ENCODE data around the gene WTIP.
"Not testable (repeated sequence)": the region's sequence is repeated elsewhere in the genome, so short reads cannot be mapped to it uniquely, and the experiment has no call there.

WTIP gene

DNA sequence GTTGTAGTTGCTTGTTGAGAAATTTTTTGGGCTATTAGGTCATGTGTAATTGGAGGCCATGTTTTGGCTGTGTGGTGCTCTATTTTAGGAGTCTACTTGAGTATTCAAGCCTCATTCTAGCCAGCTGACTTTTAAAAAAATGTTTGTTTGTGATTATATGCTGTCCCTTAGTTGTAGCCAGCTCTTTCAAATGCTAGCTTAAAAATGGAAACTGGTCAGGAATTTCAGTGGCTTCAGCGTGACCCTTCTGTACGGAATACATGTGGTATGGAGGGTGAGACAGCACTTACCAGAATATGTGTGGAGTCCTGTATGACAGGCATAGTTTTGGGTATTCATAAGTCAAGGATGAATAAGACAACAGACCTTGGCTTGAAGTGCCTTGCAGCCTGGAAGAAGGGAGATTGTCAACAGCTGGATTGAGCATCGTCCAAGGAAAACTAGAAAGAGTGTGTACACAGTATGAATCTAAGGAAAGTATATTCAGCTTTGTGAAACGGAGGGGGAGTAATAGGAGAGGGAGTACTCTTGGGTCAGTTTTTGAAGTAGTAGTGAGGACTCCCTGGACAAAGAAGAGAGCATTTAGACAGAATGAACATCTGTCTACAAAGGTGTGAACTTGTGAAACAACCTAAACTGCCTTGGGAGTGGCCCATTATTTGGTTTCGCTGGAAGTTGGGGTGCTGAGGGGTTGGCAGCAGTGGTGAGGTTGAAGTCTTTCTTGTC lies 20.0 kb upstream of the WTIP start:
- Histone ChIP-seq H3K27me3 (replicated peaks; ENCODE audit: control insufficient read depth, insufficient read depth, low read length) (no peaks in the 10 kb centered on the region), H3K4me3 (replicated peaks; ENCODE audit: low read depth, low read length) (no peak overlapping the region), H3K36me3 (ENCODE audit: control insufficient read depth, insufficient read depth, low read length) (peaks cover 32% of the 10 kb centered on the region)
- DNase-seq (ENCODE audit: extremely low read depth, insufficient read length): no peak
- TF ChIP-seq, protein P1, sequence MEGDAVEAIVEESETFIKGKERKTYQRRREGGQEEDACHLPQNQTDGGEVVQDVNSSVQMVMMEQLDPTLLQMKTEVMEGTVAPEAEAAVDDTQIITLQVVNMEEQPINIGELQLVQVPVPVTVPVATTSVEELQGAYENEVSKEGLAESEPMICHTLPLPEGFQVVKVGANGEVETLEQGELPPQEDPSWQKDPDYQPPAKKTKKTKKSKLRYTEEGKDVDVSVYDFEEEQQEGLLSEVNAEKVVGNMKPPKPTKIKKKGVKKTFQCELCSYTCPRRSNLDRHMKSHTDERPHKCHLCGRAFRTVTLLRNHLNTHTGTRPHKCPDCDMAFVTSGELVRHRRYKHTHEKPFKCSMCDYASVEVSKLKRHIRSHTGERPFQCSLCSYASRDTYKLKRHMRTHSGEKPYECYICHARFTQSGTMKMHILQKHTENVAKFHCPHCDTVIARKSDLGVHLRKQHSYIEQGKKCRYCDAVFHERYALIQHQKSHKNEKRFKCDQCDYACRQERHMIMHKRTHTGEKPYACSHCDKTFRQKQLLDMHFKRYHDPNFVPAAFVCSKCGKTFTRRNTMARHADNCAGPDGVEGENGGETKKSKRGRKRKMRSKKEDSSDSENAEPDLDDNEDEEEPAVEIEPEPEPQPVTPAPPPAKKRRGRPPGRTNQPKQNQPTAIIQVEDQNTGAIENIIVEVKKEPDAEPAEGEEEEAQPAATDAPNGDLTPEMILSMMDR (IDR thresholded peaks at IDR 0.05; ENCODE audit: insufficient read depth, low read length, poor library complexity, severe bottlenecking): no peak

DNA sequence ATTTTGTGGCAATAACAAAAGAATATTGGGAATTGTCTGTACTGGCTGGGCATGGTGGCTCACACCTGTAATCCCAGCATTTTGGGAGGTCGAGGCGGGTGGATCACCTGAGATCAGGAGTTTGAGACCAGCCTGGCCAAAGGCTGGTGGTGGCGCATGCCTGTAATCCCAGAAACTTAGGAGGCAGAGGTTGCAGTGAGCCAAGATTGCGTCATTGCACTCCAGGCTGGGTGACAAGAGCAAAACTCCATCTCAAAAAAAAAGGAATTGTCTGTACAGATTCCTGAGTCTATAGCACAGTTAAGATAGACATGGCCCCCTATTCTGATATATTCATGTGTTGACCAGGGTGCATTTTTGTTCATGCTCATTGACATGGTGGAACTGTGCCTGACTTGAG lies 16.8 kb upstream of the WTIP start:
- peaks cover 29% of the 10 kb centered on the region for H3K36me3 ChIP-seq (ENCODE audit: control insufficient read depth, insufficient read depth, low read length)
- DNase-seq (ENCODE audit: extremely low read depth, insufficient read length); H3K4me3 ChIP-seq (replicated peaks; ENCODE audit: low read depth, low read length); H3K27me3 ChIP-seq (replicated peaks; ENCODE audit: control insufficient read depth, insufficient read depth, low read length): not testable (repeated sequence)

DNA sequence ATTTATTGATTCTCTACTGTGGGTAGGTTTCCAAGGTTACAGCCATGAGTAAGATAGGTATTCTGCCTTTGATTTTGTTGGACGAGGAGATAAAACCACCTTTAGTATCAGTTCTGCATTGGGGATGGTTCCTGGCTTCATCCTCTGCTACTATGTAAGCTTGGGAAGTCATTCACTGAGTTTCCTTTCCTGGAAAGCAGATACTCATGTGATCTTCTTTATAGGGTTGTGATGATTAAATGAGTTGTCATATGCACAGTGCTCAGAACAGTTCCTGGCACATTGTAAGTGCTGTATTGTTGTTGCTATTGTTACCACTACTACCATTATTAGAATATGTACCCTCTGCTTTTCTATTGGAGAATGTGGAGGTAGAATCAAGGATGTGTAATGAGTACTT lies 13.1 kb upstream of the WTIP start:
- Histone ChIP-seq H3K27me3 (replicated peaks; ENCODE audit: control insufficient read depth, insufficient read depth, low read length) (no peaks in the 10 kb centered on the region), H3K36me3 (ENCODE audit: control insufficient read depth, insufficient read depth, low read length) (peaks cover 23% of the 10 kb centered on the region)
- TF ChIP-seq, protein P1 (IDR thresholded peaks at IDR 0.05; ENCODE audit: insufficient read depth, low read length, poor library complexity, severe bottlenecking): no peak

DNA sequence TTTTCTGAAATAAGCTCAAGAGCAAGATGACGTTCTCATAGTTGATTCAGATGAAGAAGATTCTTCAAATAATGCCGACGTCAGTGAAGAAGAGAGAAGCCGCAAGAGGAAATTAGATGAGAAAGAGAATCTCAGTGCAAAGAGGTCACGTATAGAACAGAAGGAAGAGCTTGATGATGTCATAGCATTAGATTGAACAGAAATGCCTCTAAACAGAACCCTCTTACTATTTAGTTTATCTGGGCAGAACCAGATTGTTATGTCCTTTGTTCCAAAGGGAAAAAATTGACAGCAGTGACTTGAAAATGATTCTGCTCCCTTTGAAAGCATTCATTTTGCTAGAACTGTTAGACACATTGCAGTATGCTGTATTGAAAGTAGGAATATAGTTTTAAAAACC lies 12.5 kb upstream of the WTIP start:
- DNase-seq (ENCODE audit: extremely low read depth, insufficient read length); H3K27me3 ChIP-seq (replicated peaks; ENCODE audit: control insufficient read depth, insufficient read depth, low read length); H3K4me3 ChIP-seq (replicated peaks; ENCODE audit: low read depth, low read length): not testable (repeated sequence)
- peaks cover 21% of the 10 kb centered on the region for H3K36me3 ChIP-seq (ENCODE audit: control insufficient read depth, insufficient read depth, low read length)

More for the DNA sequence above, 13.1 kb upstream of the WTIP start:
- DNase-seq (ENCODE audit: extremely low read depth, insufficient read length): no peak
- no peak overlapping the region for H3K4me3 ChIP-seq (replicated peaks; ENCODE audit: low read depth, low read length)

DNA sequence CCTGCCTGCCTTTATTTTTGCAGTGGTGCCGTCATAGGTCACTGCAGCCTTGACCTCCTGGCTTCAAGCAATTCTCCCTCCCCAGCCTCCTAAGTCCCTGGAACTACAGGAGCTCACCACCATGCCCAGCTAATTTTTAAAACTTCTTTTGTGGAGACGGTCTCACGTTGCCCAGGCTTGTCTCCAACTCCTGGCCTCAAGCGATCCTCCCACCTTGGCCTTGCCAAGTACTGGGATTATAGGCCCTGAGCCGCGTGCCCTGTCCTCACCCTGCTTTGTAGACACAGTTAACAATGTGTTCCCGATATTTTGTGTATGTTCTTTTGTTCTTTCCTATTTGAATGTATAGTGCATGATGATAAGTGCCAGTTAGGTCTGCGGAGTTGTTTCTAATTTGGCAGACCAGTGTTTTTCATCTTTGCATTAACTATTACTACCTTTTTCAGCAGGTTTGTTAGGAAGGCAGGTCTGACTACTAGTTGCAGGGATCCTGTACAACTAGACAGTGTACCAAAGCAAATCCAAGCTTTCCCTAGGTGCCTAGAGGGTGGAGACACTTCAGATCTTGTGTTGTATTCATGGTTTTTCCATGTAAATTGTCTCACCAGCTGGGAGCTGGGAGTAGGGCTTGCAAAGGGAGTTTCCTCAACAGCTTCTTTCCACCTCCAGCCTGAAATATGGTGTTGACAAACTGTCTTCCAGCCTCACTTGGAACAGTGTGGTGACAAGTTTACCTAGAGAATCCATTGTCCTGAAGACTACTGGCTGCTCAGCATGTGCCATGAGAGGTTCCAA lies 9.5 kb upstream of the WTIP start:
- Histone ChIP-seq H3K27me3 (replicated peaks; ENCODE audit: control insufficient read depth, insufficient read depth, low read length) (no peaks in the 10 kb centered on the region), H3K4me3 (replicated peaks; ENCODE audit: low read depth, low read length) (no peak overlapping the region), H3K36me3 (ENCODE audit: control insufficient read depth, insufficient read depth, low read length) (peaks cover 16% of the 10 kb centered on the region)
- TF ChIP-seq, protein P1 (IDR thresholded peaks at IDR 0.05; ENCODE audit: insufficient read depth, low read length, poor library complexity, severe bottlenecking): no peak
- no peak for DNase-seq (ENCODE audit: extremely low read depth, insufficient read length)

DNA sequence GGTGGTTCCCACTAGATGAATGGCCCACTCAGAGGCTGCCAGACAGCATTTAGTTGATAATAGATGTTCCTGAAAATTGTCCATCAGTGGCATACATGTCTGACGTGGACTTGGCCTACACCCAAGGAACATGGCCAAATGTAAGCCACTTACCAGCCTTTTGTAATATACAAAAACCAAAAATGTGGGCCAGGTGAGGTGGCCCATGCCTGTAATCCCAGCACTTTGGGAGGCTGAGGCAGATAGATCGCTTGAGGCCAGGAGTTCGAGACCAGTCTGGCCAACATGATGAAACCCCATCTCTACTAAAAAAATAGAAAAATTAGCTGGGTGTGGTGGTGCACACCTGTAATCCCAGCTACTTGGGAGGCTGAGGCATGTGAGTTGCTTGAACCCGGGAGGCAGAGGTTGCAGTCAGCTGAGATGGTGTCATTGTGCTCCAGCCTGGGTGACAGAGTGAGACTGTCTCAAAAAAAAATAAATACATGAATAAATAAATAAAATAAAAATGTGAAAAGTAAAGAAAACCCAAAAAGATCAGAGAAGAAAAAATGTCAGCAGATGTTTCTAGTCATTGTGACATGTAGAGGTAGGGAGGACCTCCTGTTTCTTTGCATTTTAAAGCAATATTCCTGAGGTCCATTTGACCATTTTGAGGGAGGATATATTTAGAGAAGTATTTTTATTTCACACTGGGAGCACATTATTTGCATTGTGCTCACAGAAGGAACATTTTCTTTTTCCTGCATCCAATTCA lies 7.1 kb upstream of the WTIP start:
- DNase-seq (ENCODE audit: extremely low read depth, insufficient read length): no peak
- no peak overlapping the region for H3K4me3 ChIP-seq (replicated peaks; ENCODE audit: low read depth, low read length)
- TF ChIP-seq, protein P1 (IDR thresholded peaks at IDR 0.05; ENCODE audit: insufficient read depth, low read length, poor library complexity, severe bottlenecking): no peak
- H3K27me3 ChIP-seq (replicated peaks; ENCODE audit: control insufficient read depth, insufficient read depth, low read length): no peaks in the 10 kb centered on the region
- peaks cover 9% of the 10 kb centered on the region for H3K36me3 ChIP-seq (ENCODE audit: control insufficient read depth, insufficient read depth, low read length)
